HG02798 (cell line): ENCODE data around the gene SCN2B.

Source experiments
- ATAC-seq: cut with Tn5 transposase; IDR thresholded peaks from one replicate; pipeline ENCODE4 v1.9.1; 2021; ENCODE audit warnings: mild to moderate bottlenecking; ENCODE audit not compliant: unreplicated experiment, poor library complexity

SCN2B gene

DNA sequence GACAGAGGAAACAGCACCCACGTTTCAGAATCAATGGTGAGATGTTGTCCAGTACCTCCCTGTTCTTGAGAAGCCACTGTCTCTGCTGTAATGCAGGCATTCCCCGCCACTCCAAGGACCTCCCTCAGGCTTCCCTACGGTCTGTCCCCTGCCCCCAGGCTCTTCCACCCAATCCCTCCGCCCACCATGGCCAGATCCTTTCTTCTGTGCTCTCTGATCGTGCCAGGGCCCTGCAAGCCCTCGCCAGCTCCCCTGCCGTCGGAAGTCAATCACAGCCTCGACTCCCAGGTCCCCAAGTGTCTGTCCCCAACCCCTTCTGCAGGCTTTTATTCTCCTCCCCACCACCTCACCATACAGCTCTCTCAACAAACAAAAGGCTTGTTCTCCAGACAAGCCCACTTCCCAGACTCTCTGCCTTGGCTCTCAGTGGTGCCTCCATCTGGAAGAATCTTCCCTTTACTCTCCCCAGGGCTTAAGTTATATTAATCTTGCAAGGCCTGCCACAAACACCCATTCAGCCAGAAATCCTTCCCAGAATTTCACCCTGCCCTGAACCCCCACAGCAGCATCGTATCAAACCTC lies 37.5 kb downstream of the SCN2B start:
- ATAC-seq, result no peak

DNA sequence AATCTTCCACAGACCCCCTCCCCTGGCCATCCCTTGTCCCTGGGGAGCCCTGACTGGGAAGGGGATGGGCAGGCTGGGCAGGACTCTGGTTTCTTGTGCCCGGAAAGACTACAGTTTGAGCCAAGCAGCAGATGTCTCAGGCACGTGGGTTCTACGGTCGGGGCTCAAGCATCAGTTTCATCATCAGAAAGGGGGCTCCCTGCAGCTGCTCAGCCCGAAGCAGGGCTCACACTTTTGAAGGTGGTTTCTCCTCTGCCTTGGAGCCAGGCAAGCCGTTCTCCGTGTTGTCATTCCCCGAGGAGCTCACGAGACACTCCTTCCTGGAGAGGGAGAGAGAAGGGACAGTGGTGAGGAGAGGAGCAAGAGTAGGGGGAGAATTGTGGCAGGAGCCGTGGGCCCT lies 39.6 kb downstream of the SCN2B start:
- ATAC-seq, result no peak

DNA sequence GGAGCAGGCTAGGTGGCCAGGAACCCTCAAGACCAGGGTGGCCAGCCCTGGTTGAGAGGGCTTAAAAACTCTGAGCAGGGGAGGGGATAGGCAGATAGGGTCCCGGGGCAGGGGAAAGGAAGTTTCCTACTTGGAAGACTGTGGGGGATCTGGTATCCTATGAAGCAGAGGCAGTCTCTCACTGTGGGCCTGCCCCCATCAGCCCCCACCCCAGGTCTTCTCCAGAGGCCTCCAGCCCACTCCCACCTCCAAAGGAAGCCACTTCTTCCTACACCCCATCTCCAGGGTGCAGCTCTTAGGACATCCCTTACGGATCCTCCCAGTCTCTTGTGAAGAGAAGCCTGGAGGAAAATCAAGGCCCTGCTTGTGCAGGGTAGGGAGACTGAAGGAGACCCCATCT lies 40.1 kb downstream of the SCN2B start:
- no peak for ATAC-seq

DNA sequence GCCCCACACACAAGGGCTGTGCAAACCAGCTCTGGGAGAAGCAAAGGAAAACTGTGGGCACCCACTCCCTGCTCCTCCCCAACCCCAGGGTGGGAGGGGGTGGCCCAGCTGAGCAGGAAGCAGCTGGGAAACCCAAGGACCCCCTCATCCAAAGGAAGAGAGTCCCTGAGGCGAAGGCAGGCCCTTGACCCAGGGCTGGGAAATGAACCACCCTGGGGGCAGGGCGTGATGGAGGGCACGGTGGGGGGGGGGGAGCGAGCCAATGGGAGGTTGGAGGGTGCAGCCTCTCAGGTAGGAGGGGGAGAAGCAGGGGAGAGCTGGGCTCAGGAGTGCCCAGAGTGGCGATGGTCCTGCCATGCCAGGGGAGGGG lies 40.7 kb downstream of the SCN2B start:
- ATAC-seq, result no peak

DNA sequence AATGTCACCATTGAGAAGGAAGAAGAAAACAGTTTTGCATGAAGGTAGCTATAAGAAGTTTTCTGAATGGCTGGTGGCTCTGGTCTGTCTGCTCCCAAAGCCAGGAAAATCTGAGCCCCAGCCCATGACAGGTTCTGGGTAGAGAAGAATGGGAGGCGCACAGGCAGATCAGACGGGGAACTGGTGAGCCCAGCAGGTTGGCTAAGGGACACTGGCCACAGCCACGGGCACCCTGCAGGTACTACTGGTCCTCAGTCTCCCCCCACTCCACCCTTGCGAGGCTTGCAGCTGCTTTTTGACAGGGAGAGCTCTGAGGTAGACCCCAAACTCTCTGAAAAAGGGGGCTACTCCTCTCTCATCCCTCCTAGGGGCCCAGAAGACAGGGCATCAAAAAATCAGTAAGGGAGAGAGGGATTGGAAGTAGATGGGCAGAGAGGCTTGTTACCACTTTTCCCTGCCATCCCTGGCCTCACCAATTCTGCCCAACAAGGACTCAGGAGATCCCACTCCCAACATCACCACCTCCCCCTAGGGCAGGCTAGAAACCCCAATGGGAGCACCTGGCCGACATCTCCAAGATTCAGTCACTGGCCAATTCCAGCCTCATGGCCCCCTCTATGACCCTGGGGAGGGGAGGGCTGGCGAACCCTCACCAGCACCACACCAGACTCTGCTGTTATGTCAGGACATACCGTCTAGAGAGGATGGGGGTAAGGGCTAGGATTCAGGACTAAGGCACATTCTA lies 41.2 kb downstream of the SCN2B start:
- ATAC-seq, result no peak

DNA sequence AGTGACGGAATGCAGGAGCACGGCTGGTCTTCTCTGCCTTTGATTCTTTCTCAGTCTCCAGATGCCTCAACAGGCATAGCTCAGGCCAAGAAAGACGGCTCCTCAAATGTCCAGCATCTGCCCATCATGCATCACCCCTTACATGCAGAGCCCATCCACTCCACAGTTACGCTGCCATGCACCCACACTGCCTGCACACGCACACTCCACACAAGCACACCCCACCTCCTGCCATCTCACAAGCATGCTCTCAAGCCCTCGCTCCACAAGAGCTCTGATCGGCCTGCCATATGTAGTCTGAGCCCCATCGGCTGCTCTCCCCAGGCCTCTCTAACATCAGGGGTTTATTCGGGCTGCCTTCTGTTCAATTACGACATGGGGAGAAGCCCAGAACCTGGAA lies 42.6 kb downstream of the SCN2B start:
- ATAC-seq, result no peak

DNA sequence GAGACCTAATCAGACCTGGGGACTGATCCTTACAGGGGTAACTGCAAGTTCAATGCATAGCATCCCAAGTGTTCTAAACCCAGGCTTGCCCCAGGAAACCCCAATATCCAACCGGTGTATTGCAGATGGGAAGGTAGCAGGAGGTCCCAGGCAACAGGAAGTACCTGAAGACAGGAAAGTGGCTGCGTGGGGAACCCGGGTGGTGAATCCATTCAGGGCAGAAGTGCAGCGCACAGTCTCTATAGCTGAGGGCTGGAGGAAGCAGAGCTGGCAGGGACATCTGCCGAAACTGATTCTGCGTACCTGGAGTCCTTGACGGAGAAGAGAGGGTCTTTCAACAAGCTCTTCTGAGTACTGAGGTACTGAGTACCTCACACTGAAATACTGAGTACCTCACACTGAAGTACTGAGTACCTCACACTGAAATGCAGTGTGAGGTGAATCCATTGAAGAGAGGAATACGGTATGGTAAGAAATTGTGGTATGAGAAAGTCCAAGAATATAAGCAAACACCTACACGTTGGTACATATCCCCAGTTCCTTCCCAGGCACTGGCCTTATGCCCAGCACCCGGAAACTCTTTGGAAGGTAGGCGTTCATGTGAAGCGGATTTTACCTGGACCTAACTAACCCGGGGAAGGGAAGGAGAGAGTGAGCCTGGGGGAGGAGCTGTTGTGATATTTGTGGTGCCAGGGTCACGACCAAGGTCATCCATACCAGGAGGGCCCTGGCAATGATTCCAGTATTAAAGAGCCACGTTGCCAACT lies 43.9 kb downstream of the SCN2B start:
- no peak for ATAC-seq

DNA sequence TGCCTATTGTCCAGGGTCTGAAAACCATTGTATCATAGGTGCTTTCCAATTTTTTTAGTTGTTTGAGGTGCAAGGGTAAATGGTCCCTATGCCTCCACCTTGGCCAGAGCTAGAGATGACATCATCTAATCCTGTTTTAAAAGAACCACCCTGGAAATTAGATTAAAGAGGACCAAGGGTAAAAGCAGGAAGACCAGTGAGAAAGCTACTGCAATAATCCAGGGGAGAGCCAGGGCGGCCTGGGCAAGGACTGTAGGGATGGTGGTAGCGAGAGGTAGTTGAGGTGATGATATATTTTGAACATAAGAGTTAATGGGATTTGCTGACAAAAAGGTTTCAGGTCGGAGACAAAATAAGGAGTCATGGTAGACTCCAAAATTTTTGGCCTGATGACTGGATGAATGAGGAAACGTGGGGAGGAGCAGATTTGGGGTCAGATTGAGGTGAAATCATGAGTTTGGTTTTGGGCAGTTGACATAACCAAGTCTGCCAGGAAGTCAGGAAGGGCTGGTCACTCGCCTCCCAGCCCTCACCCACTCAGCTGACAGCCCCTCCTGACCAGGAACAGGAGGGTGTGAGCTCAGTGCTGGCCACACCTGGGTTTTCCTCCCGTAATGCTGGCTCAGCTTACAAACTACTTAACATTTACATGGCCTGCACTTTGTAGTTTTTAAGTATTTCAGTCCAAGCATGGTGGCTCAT lies 46.8 kb downstream of the SCN2B start:
- ATAC-seq, result no peak

DNA sequence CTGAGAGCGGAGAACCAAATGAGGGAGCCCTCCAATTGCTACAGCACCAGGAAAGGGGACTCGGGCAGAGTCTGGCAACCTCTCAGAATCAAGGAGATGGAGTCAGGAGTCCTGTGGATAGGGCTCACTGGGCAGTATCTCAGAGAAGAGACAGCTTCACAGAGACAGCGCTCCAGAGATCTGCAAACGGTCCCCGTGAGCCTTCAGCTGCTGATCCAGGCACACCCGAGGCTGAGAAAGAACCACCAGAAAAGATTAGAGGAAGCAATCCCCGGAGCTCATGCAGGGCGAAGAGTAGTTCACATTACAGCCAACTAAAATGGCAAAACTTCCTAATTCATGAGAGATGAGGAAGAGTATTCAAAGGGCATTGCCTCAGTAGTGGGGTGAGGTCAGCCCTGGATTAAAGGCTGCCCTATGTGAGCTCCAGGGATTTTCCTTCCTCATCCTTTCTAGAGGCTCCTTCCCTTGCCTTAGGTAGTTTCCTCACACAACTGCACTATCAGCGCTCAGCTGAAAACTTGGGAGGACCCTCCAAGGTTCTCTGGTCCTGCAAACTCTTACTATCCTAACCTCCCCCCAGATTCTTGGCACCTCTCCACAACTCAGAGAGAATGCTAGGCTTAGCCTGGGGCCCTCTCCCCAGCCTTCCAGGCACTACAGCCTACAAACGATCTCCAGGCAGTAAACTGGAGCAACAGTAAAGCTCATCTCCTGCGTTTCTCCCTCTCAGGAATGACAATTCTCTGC lies 47.5 kb downstream of the SCN2B start:
- ATAC-seq, result no peak

DNA sequence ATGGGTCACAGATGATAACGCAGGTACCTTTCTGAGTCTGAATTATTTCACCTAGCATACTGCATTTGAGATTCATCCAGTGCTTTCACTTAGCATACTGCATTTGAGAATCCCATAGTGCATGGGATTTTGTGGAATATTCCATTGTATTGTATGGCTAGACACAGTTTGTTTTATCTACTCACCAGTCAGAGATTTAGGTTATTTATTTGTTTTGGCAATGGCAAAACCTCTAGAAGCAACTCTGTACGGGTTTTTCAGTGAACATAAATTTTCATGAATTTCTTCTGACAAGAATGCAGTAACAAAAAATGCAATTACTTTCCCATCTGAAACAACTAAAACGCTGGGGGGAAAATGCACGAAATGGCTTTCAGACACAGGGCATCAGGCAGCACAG lies 48.1 kb downstream of the SCN2B start:
- ATAC-seq, result no peak

DNA sequence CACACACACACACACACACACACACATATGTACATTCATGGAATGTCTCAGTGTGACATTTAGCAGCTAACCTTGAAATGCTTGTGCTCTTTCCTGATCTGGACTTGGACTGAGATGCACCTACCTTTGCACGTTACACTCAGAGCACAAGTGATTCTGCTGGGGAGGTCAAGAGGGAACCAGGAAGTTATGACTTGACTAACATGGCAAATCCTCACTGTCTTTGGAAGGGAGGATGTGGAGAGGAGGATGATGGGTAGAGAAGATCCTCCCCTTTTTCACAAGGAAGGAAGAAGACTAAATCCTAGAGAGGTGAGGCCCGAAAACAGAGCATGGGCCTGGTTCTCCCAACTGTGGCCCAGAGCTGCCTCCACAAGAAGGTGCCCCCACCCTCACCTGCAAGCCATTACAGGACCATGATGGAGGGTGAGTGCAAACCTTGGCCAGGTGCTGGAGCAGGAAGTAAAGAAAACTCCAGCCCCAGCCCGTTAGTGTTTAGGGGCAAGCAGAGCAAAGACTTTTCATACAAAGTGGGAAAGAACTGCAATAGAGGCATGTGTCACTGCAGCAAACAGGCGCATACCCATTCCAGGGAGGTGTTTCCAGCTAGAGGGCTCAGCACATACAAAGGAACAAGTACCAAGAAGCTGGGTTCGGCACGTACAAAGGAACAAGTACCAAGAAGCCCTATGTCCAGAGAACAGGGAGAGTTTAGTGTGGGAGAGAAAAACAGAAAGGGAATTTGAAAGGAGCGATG lies 50.2 kb downstream of the SCN2B start:
- ATAC-seq, result no peak

DNA sequence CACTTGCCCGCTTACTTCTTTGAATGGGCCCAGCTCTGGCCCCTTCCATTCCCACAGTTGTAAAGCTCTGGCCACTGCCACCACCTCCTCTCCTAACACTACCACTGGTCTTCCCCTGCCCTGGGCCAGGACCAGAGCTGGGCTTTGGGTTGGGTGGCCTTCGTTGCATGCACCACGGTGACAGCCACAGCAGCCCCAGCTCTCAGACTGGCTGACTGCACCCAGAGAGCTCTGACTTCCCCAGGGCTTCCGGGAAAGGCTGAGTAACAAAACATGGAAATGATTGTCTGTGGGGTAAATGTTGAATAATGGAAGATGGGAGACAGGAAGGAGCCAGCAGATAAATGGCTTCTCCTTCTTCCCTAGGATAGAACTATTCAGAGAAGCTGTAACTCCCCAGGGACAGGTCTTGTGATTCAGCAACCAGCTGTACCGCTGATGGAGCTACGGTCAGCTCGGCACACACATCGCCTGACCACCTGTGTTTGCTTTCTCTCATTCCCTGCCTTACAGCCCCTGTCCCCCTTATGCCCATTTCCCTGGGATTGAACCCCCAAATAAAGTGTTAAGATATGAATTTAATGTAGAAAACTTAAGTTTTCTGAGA lies 51.4 kb downstream of the SCN2B start:
- no peak for ATAC-seq

DNA sequence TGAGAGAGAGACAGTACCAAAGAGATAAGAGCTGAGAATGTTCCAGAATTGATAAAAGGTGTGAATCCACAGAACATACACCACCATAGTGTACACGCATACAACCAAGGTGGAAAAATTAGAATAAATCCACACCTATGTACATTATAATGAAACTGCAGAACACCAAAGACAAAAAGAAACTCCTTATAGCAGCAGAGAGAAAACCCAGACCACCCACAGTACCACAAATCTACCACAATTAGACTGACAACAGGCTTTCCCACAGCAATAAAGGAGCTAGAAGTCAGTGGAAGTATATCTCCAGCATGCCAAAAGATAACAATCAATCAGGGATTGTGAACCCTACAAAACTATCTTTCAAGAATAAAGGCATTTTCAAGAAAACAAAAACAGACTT lies 55.6 kb downstream of the SCN2B start:
- ATAC-seq, result no peak

DNA sequence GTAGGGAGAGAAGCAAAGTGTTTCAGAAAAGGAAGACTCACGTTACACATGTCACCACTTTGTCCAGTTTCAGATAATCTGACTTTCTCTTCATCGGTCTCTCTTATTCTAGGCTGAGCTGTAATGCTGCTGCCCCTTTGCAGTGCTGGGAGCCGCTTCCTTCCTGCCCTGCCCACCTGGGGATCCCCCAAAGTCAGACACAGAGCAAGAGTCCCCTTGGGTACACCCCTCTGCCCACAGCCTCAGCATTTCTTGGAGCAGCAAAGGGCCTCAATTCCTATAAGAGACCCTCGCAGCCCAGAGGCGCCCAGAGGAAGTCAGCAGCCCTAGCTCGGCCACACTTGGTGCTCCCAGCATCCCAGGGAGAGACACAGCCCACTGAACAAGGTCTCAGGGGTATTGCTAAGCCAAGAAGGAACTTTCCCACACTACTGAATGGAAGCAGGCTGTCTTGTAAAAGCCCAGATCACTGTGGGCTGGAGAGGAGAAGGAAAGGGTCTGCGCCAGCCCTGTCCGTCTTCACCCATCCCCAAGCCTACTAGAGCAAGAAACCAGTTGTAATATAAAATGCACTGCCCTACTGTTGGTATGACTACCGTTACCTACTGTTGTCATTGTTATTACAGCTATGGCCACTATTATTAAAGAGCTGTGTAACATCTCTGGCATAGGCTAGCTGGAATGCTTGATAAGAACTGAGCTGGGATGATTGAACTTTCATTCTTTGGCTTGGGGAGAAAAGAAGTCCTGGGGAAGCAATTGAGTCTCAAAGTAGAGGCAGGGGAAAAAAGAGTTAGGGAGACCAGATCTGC lies 58.4 kb downstream of the SCN2B start:
- no peak for ATAC-seq

DNA sequence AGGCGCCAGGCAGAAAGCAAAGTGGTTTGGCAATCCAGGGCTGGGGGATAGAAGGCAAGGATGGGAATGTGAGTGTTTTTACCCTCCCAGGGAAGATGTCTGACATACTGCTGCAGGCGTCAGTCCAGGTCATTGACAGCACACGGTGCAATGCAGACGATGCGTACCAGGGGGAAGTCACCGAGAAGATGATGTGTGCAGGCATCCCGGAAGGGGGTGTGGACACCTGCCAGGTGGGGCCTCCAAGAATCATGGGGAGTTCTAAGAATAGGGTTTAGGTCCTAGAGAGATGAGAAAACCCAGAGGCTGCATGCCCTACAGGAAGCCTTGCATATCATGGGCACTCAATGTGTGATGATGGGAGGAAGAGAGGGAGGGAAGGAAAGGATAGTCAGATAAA lies 61.4 kb downstream of the SCN2B start:
- ATAC-seq, result no peak

DNA sequence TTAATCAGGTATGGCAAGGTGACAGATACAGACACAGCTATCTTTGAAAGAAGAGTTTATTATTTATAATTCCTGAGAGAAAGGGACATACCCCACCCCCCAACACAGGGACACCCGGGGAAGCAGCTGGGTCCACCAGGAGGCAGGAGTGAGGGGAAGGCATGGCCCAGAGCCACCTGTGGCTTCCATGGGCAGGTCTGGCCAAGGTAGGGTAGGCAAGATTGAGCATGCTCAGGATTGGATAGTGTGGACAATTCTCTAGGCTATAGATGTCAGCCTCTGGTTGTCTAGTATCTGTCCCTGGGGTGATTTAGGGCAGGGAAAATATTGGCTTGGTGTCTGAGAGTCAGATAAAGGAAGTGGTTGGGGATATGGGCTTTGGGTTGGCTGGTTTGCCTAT lies 62.2 kb downstream of the SCN2B start:
- ATAC-seq, result no peak

DNA sequence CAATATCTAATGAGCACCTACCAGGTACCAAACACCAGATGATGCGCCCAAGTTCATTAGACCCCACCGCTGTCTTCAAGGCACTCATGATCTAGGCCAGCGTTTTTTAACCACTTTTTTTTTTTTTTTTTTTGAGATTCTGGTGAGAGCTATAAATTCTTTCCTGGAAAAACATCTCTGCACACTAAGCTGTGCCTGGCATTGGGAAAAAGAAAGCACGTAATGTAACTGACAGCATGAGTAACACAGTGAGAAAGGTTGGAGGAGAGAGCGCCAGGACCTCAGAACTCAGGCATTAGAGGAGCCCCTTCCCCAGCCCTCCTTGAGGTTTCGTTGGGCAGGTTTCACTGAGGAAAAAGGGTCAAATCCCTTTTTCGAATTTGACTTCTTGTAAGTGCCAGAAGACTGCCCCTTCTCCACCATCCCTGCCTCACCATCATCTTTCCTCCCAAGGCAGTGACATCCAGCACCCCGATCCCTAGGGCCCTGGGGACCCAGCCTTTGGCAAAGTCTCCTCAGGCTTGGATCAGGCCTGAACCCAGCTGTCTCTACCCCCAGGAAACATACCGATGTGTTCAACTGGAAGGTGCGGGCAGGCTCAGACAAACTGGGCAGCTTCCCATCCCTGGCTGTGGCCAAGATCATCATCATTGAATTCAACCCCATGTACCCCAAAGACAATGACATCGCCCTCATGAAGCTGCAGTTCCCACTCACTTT lies 63.6 kb downstream of the SCN2B start:
- no peak for ATAC-seq
